Activated CD4-positive, alpha-beta T cell treated with anti-CD3 and anti-CD28 coated beads, Interleukin-2, amount 50 U/mL, for 16 hours (primary cell): Measurements from ENCODE around the gene HNF1A.
A peak's percentile ranks its signal among the peaks of the same experiment; 100 is the strongest.
"Not testable (repeated sequence)": the region's sequence is repeated elsewhere in the genome, so short reads cannot be mapped to it uniquely, and the experiment has no call there.

Source experiments
- DNase-seq: peaks from one replicate; pipeline ENCODE4 v3.0.0-alpha.2; 2020

The HNF1A gene, protein sequence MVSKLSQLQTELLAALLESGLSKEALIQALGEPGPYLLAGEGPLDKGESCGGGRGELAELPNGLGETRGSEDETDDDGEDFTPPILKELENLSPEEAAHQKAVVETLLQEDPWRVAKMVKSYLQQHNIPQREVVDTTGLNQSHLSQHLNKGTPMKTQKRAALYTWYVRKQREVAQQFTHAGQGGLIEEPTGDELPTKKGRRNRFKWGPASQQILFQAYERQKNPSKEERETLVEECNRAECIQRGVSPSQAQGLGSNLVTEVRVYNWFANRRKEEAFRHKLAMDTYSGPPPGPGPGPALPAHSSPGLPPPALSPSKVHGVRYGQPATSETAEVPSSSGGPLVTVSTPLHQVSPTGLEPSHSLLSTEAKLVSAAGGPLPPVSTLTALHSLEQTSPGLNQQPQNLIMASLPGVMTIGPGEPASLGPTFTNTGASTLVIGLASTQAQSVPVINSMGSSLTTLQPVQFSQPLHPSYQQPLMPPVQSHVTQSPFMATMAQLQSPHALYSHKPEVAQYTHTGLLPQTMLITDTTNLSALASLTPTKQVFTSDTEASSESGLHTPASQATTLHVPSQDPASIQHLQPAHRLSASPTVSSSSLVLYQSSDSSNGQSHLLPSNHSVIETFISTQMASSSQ

DNA sequence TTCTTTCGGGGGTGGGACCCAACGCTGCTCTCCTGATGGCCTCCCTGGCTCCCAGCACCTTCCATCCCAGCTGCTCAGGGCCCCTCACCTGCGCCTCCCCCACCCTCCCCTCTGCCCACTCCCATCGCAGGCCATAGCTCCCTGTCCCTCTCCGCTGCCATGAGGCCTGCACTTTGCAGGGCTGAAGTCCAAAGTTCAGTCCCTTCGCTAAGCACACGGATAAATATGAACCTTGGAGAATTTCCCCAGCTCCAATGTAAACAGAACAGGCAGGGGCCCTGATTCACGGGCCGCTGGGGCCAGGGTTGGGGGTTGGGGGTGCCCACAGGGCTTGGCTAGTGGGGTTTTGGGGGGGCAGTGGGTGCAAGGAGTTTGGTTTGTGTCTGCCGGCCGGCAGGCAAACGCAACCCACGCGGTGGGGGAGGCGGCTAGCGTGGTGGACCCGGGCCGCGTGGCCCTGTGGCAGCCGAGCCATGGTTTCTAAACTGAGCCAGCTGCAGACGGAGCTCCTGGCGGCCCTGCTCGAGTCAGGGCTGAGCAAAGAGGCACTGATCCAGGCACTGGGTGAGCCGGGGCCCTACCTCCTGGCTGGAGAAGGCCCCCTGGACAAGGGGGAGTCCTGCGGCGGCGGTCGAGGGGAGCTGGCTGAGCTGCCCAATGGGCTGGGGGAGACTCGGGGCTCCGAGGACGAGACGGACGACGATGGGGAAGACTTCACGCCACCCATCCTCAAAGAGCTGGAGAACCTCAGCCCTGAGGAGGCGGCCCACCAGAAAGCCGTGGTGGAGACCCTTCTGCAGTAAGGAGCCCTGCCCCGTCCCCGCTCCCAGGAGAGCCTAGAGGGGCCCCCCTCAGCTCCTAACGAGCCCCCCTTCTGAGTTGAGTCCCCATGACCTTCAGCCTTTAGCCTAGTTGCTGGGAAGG is at the start of gene HNF1A:
TSS of gene HNF1A (plus strand) at position 248 of the 924 bp plus-strand sequence. CDS start at position 474, 226 bp downstream.
- DNase-seq, result no peak

DNA sequence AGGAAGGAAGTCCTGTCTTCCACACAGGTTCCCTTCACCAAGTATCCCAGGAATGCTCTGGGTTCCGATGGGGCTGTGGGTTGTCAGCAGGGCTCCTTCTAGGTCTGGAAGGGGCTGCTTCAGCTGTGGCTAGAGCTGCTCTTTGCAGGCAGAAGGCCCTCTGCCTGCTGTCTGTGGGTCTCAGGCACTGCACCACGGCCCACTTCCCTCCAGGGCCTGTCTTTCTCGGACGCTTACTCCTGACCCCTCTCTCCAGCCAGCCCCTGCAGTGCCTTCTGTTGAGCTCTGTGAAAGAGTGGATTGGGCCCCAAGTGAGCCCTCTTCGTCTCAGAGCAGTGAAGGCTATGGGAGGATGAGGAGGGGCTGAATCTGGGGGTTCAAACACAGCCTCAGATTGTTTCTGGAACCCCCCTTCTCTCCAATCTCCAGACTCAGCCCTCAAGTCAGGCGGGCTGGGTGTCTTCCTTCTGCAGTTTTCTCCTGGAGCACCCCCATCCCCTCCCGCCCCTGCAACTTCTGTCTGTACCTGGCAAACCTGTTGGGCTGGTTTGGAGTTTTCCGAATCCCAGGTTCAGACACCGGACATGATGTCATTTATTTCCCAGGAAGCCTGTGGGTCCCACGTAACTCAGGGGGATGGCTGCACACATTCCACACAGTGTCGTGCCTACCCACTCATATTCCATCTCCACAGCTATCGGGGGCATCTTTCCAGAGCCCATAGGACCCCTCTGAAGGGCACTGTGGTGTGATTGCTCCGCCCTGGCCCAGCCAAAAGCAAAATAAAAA is 49.3 kb upstream of the HNF1A start:
- DNase-seq, result no peak

DNA sequence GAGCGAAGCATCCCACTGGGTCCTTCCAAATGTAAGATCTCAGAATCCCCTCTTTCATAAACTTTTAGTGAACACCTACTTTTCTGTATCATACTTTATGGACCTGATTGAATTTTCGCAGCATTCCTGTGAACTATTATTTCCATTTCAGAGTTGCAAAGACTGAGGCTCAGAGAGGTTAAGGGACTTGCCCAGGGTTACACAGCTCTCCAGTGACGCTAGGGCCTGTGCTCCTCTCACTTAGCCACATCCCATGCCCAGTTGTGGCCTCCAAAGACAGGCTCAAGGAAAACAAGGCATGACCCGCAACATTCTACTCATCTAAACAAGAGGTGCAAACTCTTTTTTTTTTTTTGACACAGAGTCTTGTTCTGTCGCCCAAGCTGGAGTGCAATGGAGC is 48.3 kb upstream of the HNF1A start:
- DNase-seq, result no peak

DNA sequence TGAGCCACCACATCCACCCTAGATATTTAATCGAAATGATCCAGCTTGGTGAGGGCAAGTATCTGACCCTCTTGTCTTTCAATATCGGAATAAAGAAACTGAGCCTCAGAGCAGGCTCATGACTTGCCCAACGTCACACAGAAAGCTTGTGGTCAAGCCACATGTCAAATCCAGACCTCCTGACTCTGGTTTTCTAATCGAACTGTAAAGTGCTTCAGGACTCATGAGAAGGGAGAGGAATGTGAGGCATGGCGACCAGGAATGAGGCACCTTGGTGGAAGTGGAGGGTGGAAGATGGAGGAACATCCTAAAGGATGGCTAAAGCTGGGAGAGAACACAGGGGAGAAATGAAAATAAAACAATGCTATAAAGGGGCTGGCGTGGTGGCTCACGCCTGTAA is 46.3 kb upstream of the HNF1A start:
- DNase-seq, result no peak

DNA sequence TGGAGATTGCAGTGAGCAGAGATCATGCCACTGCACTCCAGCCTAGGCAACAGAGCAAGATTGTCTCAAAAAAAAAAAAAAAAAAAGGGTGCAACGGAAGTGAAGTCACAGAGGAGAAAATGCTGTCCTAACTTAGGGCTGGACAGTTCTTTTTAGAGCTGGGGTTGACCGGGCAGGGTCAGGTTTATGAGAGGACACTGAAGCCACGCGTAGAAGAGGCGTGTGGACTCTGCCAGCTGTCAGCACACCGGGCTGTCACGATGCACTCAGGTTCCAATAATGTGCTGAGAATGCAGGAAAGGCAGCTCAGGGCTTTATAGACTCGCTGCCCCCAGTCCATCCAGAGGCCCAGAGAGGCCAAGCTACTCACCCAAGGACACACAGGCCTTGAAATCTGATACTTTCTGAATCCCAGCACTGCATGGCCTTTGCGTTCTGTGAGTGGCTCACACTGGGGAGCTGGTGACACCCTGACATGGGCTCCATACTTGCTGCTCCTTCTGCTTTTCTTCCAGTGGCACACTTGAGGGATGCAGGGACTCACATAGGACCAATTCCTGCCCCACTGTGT is 45.3 kb upstream of the HNF1A start:
- DNase-seq, result no peak

DNA sequence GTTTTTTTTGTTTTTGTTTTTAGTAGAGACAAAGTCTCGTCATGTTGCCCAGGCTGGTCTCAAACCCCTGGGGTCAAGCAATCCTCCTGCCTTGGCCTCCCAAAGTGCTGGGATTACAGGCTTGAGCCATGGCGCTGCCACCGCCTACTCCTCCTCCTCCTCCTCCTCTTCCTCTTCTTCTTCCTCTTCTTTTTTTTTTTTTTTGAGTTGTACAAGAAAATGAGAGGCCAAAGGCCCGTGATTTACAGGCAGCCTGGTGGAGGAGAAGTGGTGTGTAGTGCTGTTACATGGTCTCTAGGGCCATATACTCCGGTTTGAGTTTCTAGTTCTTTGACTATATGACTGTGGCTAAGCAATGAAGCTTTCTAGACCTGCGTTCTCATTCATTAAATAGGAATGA is 44.6 kb upstream of the HNF1A start:
- no peak for DNase-seq

DNA sequence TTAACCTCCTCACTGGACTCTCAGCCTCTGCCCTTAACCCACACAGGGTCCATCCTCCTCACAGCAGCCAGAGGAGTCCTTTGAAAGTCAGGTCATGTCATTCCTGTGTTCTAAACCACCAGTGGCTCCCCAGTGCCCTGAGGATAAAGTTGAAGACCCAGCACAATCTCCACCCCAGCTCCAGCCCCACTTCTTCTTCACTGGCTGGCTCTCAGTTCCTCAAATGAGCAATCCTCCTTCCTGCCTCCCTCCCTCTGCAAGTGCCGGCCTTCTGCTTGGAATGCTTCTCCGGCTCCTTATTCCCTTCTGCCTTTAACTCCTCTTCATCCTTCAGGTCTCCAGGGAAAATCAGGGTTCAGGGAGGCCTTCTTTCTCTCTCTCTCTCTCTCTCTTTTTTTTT is 42.1 kb upstream of the HNF1A start:
- DNase-seq, result no peak

DNA sequence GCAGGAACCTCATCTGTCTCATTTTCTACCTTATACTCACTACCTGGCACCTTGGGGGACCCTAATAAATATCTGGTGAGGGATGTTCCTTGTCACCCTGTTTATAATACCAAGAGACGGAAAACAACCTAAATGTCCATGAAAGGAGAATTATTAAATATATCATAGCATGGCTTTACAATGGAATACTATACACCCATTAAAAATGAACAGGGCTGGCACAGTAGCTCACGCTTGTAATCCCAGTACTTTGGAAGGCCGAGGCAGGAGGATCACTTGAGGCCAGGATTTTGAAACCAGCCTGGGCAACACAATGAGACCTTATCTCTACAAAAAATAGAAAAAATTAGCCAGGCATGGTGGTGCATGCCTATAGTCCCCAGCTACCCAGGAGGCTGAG is 39.8 kb upstream of the HNF1A start:
- no peak for DNase-seq

DNA sequence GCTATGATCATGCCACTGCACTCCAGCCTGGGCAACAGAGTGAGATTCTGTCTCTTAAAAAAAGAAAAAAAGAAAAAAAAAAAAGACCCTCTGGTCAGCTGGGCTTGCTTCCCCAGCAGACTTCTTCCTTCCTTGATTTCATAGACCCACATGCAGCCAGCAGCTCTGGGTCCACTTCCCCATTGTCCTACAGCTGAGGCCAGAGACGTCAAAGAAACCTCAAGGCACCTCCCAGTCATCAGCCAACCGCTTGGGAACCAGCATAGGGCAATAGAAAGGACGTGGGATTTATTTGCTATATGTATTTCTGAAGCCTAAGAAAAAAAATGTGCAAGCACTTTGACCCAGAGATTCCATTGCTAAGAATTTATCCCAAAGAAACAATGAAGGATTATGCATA is 38.8 kb upstream of the HNF1A start:
- no peak for DNase-seq

DNA sequence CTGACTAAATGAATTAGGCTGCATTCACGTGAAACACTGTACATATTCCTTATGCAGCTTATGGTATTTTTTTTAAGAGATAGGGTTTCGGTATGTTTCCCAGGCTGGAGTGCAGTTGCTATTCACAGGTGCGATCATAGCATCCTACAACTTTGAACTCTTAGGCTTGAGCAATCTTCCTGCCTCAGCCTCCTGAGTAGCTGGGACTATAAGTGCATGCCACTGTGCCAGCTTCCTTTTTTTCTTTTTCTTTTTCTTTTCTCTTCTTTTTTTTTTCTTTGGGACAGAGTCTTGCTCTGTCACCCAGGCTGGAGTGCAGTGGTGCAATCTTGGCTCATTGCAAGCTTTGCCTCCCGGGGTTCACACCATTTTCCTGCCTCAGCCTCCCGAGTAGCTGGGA is 38.3 kb upstream of the HNF1A start:
- DNase-seq, result no peak

DNA sequence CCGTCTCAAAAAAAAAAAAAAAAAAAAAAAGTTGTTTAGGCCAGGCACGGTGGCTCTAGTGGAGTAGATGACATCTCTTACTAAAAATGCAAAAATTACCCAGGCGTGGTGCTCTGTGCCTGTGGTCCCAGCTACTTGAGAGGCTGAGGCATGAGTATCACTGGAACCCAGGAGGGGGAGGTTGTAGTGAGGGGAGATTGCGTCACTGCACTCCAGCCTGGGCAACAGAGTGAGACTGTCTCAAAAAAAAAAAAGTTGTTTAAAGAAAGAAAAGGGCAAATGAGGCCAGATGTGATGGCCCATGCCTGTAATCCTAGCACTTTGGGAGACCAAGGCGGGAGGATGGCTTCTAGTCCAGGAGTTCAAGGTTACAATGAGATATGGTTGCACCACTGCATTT is 37.5 kb upstream of the HNF1A start:
- DNase-seq, result no peak

DNA sequence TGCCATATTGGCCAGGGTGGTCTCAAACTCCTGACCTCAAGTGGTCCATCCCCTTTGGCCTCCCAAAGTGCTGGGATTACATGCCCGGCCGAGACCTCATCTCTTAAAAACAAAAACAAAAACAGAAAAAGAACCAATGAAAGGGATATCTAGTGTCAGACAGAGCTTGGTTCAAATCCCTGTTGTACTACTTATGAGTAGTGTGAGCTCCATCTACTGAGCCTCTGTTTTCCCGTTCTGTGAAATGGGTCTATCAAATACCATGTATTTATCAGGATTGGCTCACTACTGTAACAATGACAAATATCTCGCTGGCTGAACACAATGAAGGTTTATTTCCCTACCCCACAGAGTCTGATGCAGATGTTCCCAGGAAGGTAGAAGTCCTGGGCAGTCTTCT is 36.9 kb upstream of the HNF1A start:
- no peak for DNase-seq

DNA sequence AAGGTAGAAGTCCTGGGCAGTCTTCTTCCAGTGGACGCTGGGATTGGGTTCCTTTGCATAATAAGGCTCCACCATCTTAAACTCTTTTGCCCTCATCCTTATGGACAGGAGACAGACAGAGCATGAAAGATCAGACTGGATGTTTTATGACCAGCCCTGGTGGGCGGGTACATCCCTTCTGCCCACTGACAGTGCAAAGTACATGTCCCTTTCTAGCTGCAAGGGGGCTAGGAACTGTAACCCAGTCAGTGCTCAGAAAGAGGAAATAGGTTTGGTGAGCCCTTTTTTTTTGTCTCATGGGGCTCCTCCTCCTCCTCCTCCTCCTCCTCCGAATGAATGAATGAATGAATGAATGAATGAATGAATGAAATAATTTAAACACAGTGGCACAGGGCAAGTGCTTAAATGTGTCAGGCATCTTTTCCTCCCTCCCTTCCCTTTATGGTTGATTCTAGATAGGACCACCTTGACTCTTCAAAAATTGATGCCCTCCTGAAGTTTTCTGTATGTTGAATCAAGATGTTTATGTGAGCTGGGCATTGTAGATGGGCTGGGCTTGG is 36.4 kb upstream of the HNF1A start:
- DNase-seq, result no peak

DNA sequence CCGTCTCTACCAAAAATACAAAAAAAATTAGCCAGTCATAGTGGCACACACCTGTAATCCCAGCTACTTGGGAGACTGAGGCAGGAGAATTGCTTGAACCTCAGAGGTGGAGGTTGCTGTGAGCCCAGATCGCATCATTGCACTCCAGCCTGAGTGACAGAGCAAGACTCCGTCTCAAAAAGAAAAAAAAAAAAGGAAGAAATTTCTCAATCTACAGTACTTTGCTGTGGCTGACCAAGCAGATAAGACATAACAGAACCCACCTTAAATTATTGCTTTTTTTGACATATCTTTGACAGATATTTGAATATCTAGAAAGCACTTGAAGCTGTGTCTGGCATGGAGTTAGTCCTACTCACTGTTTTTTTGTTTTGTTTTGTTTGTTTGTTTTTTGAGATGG is 34.9 kb upstream of the HNF1A start:
- DNase-seq, result no peak

DNA sequence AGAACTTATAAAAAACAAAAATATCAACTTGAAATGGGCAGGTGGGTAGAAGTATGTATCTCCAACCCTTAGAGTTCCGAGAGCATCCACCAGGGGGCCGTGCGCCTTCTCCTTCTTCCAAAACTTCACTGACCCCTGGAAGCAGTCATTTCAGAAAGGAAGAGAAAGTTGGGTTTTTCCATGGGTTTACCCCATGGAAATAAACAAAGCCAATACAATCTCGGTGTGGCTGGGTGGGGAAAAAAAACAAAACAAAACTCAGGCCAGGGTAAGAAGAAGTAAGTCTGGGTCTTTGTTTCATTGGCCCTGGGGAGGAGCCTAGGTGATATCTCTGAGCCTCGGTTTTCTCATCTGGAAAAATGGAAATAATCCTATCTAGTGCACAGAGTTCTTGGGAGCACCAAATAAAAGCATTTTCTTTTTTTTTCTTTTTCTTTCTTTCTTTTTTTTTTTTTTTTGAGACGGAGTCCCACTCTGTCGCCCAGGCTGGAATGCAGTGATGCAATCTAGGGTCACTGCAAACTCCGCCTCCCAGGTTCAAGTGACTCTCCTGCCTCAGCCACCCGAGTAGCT is 33.6 kb upstream of the HNF1A start:
- peak; percentile 66 for DNase-seq

DNA sequence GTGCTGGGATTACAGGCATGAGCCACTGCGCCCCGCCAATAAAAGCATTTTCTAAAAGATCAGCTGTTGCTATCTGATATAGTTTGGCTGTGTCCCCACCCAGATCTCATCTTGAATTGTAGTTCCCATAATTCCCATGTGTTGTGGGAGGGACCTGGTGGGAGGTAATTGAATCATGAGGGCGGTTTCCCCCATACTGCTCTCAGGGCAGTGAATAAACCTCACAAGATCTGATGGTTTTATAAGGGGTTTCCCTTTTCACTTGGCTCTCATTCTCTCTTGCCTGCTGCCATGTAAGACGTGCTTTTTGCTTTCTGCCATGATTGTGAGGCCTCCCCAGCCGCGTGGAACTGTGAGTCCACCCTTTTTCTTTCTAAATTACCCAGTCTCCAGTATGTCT is 32.8 kb upstream of the HNF1A start:
- not testable (repeated sequence) for DNase-seq

DNA sequence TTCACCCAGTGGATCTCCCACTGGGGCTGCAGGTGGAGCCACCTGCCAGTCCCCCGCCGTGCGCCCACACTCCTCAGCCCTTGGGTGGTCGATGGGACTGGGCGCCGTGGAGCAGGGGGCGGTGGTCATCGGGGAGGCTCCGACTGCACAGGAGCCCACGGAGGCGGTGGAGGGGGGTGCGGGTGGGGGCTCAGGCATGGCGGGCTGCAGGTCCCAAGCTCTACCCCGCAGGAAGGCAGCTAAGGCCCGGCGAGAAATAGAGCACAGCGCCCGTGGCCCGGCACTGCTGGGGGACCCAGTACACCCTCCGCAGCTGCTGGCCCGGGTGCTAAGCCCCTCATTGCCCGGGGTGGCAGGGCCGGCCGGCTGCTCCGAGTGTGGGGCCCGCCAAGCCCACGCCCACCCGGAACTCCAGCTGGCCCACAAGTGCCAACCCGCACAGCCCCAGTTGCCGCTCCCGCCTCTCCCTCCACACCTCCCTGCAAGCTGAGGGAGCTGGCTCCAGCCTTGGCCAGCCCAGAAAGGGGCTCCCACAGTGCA is 28.0 kb upstream of the HNF1A start:
- not testable (repeated sequence) for DNase-seq

DNA sequence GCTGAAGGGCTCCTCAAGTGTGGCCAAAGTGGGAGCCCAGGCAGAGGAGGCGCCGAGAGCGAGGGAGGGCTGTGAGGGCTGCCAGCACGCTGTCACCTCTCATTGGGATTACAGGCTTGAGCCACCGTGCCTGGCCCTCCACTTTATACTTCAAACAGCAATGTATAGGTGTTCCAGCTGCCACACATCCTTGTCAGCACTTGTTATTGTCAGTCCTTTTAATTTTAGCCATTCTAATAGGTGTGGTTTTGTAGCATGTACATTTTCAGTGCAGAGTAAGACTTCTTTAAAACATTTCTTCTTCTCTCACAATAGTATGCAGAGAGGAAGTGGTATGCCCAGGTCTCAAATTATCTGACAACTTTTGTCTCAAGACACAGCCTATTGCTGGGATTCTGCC is 27.5 kb upstream of the HNF1A start:
- no peak for DNase-seq

DNA sequence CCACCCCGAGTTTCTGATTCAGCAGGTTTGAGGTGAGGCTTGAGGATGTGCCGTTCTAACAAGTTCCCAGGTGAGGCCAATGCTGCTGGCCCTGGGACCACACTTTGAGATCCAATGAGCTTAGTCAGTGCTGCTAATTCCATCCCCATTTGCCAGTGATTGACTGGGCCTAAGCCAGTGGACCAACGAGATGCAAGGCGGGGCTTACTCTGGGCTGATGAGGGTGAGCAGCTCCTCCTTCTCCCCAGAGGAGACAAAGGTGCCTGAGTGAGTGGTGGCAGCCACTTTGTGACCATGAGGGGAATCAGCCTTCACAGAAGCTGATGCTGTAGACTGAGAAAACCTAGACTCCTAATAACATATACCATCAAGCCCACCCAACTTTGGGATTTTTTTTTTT is 23.1 kb upstream of the HNF1A start:
- DNase-seq, result no peak

DNA sequence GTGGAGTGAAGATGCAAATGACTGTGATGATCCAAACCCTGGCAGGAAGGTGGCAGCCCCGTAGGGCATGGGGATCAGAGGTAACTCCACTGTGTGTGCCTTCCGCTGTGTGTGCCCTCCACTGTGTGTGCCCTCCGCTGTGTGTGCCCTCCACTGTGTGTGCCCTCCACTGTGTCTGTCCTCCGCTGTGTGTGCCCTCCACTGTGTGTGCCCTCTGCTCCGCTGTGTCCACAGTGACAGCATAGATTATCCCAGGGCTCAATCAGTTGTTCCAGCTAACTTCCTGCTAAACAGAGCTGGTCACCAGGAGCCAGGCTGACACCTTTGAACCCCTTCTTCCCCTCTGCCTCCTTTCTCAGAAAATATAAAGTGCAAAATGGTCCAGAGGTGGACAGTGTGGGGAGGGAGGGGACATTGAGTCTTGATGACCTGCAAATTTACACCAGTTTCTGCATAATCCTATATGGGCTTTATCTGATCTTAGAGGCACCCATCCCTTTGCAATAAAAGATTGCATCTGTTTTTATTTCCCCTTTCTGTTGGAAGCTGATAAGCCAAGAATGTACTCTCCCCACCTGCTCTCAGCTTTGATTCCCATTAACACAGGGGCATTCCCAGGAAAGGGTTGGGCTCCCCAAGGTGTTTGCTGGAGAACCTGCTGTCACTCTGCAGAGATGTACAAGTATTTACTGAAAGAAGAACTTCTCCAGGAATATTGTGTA is 21.6 kb upstream of the HNF1A start:
- DNase-seq, result no peak
